Measurements from ENCODE around the gene NEURL3.
"Not testable (repeated sequence)": the region's sequence is repeated elsewhere in the genome, so short reads cannot be mapped to it uniquely, and the experiment has no call there.

Gene NEURL3

DNA sequence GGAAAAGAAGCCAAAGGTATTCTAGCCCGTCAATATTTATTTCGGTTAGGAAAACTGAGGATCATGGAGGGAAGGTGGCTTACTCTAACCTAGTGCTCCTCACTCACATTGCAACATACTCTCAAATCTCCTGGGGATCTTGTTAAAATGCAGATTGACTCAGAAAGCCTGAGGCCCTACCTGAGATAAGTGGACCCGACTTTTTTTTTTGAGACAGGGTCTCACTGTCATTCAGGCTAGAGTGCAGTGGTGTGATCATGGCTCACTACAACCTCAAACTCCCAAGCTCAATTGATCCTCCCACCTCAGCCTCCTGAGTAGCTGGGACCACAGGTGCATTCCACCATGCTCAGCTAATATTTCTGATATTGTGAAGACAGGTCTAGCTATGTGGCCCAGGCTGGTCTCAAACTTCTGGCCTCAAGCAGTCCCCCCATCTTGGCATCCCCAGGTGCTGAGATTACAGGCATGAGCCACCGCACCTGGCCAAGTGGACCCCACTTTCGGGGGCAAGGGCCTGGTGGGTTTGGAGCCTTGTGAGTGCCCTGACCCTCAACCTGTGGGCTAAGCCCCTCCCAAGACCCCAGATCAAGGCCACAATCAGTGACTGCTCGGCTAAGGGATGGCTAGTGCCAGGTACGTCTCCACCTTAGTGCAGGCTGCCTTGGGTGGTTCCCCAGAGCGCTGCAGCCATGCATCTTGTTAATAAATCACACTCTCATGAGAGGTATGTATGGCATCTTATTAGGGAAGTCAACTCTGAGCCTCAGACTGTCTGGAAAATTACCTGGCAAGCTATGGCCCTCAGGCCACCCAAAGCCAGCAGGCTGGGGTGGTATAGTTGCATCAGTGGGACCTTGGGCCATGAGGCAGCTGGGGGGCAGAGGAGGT lies 1.1 kb upstream of the NEURL3 start:
- no peak for DNase-seq

- DNase-seq: no peak
Observed at GRCh38 chr2:96503637-96504243, 1.4 kb downstream of the NEURL3 start.

GRCh38 chr2:96502891-96503636 lies 2.1 kb downstream of the NEURL3 start:
- no peak for DNase-seq

GRCh38 chr2:96501886-96502810 lies 3.0 kb downstream of the NEURL3 start:
- DNase-seq: no peak

DNA sequence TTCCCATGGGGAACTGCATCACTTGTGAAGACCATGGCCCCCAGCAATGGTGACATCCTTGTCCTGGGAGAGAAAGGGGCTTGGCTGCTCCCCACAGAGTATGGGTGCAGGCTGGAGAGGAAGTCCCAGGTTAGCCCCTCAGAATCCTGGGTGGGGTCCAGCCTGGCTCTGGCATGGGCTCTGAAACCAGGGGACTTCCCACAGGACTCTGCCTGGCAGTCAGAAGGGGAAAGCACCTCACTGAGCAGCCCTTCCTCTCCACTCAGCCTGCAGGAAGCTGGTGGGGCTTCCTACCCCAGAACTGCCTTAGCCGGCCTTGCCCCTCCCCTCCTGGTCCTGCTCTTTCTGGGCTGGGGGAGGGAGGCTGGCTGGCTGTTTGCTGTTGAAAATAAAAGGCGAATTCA lies 3.7 kb downstream of the NEURL3 start:
- peak; percentile 66 for DNase-seq

DNA sequence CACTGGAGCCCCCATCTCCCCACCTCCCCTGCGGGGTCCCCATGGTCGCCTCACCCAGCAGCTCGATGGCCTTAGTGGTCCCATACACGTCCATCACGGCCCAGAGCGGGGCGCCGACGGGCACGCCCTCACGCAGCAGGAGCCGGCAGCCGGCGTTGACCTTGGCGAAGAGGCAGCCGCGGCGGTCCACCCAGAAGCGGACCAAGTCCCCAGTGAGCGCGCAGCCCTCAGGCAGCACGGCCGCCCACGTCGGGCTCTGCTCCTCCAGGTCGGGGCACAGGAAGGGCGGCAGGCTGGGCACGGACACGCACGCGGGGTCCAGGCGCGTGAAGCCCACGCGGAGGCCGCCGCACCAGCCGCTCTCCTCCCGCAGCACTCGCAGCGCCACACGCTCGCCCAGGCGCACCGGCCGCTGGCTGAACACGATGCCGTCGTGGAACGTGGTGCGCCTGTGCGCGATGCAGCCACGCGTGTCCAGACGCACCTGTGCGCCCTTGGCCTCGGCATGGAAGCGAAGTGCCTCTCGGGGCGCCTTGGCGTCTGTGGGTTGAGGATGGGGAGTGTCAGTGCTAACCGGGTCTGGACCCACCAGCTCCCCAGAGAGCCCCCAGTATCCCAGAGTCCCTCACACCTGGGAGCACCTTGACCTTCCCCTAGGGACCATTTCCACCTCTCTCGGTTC lies 4.6 kb downstream of the NEURL3 start:
- no peak for DNase-seq

DNA sequence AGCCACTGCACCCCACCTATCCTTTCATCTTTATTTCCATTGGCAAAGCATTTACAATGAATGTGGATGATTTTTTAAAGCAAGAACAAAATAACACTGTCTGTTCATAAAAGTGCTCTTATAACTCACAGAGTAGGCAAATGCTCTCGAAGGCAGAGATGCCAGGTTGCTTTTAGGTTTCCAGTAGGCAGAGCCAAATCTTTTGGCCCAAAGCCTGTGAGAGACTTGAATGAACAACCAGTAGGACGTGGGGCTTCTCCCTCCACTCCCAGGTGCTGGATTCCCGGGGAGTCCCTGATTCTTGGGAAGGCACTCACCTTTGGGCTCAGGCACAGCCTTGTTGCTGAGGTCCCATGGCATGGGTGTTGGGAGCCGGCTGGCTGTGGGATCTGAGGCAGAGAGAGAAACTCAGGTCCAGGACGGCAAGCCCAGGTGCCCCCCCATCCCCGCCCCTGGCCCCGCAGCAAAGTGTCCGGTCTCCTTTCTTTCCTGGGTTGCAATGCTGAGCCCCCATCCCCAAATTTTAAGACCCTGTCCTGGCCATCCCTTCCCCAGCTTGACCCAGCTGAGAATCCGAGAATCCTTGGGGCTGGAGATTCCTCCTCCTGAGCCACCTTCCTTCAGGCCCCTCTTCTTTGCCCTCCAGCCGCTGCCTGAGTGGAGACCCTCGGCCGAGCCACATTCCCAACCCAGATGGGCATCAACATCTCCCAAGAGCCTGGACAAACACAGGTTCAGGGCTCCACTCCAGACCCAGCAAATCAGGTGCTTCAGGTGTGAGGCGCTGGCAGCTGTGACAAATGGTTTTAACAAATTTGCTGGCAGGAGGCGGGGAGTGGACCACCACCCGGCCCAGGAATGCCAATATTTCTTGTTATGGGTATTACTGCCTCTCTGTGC lies 5.8 kb downstream of the NEURL3 start:
- no peak for DNase-seq

DNA sequence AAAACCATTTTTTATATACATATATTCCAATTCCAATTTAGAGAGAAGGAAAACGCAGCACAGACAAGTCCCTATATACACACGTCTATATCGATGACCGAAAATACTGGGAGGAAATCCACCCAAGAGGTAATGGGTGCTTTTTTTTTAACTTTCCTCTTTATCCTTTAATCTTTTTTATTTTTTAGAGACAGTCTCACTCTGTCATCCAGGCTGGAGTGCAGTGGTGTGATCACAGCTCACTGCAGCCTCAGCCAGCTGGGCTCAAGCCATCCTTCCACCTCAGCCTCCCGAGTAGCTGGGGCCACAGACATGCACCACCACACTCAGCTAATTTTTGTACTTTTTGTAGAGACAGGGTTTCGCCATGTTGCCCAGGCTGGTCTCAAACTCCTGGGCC lies 6.5 kb downstream of the NEURL3 start:
- DNase-seq: not testable (repeated sequence)

DNA sequence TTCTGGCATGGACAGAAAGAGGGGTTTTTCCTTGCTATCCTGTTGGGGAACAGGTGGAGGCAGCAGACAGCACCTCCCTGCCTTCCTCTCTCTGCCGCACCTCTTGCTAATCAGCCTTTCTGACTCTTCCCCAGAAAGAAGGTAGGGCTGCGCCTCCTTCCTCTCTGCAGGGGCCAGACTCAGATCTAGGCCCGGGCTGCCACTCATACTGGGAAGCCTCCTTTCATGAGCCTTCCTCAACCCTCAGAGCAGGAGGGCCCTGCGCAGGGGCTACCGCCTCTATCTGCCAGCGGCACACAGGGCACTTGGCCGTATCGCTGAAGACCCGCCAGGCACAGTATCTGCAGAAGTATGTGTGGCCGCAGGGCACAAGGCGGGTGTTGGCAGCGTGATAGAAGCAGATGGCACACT lies 7.1 kb downstream of the NEURL3 start:
- no peak for DNase-seq

DNA sequence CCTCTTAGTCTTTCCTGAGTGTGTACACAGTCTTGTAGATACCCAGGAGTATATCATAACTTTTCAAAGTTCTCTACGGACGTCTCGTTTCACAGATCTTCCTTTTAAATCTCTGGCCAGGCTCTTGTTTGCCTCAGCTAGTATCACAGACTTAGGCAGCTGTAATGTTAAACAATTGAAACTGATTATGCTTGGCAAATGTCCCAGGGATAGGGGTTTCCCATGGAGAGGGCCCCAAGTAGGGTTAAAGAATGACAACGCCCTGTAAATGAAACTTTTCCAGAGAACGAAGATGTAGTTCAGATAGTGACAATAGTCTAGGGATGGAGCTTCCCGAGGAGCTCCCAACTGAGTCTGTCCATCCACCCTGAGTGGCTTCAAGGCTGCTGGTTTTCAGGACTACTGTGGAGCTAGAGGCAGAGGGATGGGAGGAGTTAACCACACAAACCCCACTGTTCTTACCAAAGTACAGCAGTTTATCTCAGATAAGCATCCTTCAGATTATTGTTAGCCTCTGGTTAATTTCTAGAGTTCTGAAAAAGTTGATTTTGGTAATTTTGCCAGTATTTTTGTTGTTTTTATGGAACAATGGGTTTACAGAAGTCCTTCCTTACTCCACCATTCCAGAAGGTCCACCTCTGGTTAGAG lies 9.1 kb downstream of the NEURL3 start:
- no peak for DNase-seq

GRCh38 chr2:96494188-96494587 lies 11.0 kb downstream of the NEURL3 start:
- DNase-seq: no peak

- no peak for DNase-seq
Observed at GRCh38 chr2:96493072-96493471, 12.1 kb downstream of the NEURL3 start.

- peak; percentile 41 for DNase-seq
Observed at GRCh38 chr2:96491860-96492497, 13.2 kb downstream of the NEURL3 start.

DNA sequence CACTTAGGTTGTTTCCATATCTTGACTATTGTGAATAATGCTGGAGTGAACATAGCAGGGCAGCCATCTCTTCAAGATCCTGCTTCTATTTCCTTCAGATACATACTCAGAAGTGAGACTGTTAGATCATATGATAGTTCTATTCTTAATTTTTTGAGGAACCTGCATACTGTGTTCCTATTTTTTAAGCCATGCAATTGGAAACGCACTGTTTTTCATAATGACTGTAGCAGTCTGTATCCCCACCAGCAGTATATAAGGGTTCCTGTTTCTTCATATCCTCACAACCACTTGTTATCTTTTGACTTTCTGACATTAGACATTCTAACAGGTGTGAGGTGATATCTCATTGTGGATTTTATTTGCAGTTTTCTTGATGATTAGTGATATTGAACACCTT lies 15.5 kb downstream of the NEURL3 start:
- no peak for DNase-seq

- DNase-seq: no peak
Observed at GRCh38 chr2:96489261-96489660, 15.9 kb downstream of the NEURL3 start.

GRCh38 chr2:96486696-96487095 lies 18.5 kb downstream of the NEURL3 start:
- DNase-seq: peak; percentile 40

DNA sequence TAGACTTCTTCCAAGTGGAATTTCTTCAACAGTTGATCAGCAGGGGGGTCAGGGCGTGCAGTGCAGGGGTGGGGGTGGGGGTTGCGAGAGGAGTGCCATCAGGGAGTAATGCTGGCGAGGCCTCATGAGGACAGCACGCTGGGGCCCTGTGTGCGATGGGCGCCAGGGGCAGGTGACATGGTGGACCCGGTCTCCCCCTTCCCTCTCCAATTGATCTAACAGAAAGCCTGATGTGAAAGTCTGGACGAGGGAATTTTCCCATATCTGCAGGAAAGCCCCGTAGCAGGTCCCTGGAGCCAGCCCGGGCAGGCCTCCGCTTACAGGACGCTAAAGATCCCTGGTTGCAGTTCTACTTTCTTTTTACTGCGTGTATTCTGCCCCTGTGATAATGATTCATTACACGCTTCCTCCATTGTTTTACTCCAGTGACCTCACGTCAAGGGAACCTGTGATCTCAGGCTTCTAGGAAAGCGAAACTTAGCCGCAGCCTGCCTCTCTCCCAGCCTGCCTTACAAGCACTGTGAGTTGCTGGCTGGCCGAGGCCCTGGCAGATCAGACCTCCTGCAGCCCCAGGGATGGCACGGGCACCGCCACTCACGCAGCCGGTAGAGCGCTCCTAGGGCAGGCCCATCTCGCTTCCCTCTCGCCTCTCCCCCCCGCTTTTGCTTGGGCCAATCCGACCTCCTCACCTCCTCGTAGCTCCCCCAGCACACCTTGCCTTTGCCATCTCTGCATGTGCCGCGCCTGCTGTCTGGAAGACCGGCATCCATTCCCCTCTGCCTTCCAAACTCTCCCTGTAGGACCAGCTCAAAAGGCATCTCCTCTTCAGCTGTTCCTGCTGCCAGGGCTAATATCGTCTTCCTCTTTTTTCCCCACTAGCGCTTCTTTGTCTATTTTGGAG lies 19.2 kb downstream of the NEURL3 start:
- DNase-seq: peak; percentile 96

GRCh38 chr2:96485350-96485749 lies 19.8 kb downstream of the NEURL3 start:
- DNase-seq: no peak

DNA sequence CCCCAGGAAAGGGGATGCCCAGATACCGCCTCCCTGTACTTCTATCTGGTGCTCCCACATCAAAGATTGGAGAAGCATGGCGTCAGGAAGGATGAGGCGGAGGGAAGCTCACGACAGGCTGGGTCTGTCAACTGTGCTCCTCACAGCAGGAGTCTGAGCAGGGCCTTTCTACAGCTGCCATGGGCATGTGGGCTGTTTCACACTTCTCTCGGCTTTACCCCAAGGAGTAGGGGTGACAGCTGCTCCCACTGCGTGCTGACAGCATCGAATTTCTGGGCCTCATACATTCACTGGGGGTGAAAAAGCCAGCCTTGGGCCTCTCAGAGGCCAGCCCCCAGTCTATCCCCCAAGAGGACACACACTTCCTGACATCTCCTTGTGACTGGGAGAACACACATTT lies 21.1 kb downstream of the NEURL3 start:
- DNase-seq: no peak

Measured in activated CD4-positive, alpha-beta T cell treated with anti-CD3 and anti-CD28 coated beads, Interleukin-10, Interleukin-2, amounts not matched to agents 100 ng/mL and 50 ng/mL, durations not matched to agents 16 hours and 8 hours (primary cell).